ENCODE results near the gene TMEM30A. TPM values are rescaled to one million over a fixed set of nuclear protein-coding genes. Genes with fewer than 3 reads are reported as not detected.

The TMEM30A gene
- total RNA-seq, 1 experiment from 2014 or later, result 36.8 TPM

GRCh38 chr6:75204217-75204958 lies 80.2 kb downstream of the TMEM30A start:
- Histone ChIP-seq H3F3A (ENCODE audit: low read length, unreplicated experiment) (no peaks in the 10 kb centered on the region), H3K9ac (ENCODE audit: low read length) (peak overlapping the region; percentile 59), H3K79me2 (ENCODE audit: low read length) (peaks cover 56% of the 10 kb centered on the region), H4K20me1 (ENCODE audit: low read length) (no peaks in the 10 kb centered on the region), H3K4me1 (ENCODE audit: insufficient read depth, low read length) (peaks cover 13% of the 10 kb centered on the region), H3K27me3 (ENCODE audit: low read length) (no peaks in the 10 kb centered on the region), H3K27ac (ENCODE audit: low read length) (peak overlapping the region; percentile 42), H3K4me2 (ENCODE audit: low read length) (peak overlapping the region; percentile 98), H3K9me3 (ENCODE audit: low read length) (no peaks in the 10 kb centered on the region), H3K4me3 (ENCODE audit: low read length) (peak overlapping the region; percentile 98), H3K36me3 (ENCODE audit: low read depth, low read length) (no peaks in the 10 kb centered on the region), H3K9me2 (replicated peaks; ENCODE audit: low read length) (no peaks in the 10 kb centered on the region), H2AFZ (ENCODE audit: low read length) (peak overlapping the region; percentile 94)
- no TSS peak for BruUV-seq (replicated peaks)
- TF ChIP-seq EZH2 (IDR thresholded peaks at IDR 0.05; ENCODE audit: low read length, unreplicated experiment) (no peak), EZH2phosphoT487 (IDR thresholded peaks at IDR 0.05; ENCODE audit: borderline replicate concordance, low read length) (no peak), CTCF (conservative IDR thresholded peaks at IDR 0.05; ENCODE audit: low read depth, low read length) (peak; percentile 69)
- ChIA-PET POLR2A (ENCODE audit: unreplicated experiment) (interaction anchor here (0.5 to 0.6 kb wide), 2 partner anchors 207 to 447 kb away, joined by 3 to 6 read pairs; no protein-coding TSS in a partner anchor), CTCF (interaction anchor here (0.6 to 1.5 kb wide), 7 partner anchors 139 to 1151 kb away, joined by 3 to 8 read pairs (median 4); no protein-coding TSS in a partner anchor)
- DNase-seq (peak; percentile 86), ATAC-seq (peak; percentile 10)
- intact Hi-C loops (cut with micrococcal nuclease), result loop anchor here (1.0 to 10.0 kb wide), 8 partner anchors 102 to 1350 kb away; no protein-coding TSS in a partner anchor

GRCh38 chr6:75203721-75204120 lies 80.9 kb downstream of the TMEM30A start:
- POLR2A ChIA-PET (ENCODE audit: unreplicated experiment), result no interaction called here
- ATAC-seq, result no peak
- intact Hi-C loops (cut with micrococcal nuclease), result loop anchor here (1.0 to 10.0 kb wide), 8 partner anchors 101 to 1349 kb away; no protein-coding TSS in a partner anchor

More at GRCh38 chr6:75203721-75204120, 80.9 kb downstream of the TMEM30A start:
- peak; percentile 18 for DNase-seq
- BruUV-seq (replicated peaks), result no TSS peak
- no peaks in the 10 kb centered on the region for H4K20me1 ChIP-seq (ENCODE audit: low read length)
- CTCF ChIA-PET, result interaction anchor here (0.8 to 1.5 kb wide), 5 partner anchors 138 to 860 kb away, joined by 3 to 8 read pairs (median 3); no protein-coding TSS in a partner anchor
- peaks cover 62% of the 10 kb centered on the region for H3K79me2 ChIP-seq (ENCODE audit: low read length)
- peak overlapping the region; percentile 42 for H3K27ac ChIP-seq (ENCODE audit: low read length)
- TF ChIP-seq EZH2 (IDR thresholded peaks at IDR 0.05; ENCODE audit: low read length, unreplicated experiment) (no peak), EZH2phosphoT487 (IDR thresholded peaks at IDR 0.05; ENCODE audit: borderline replicate concordance, low read length) (no peak), CTCF (conservative IDR thresholded peaks at IDR 0.05; ENCODE audit: low read depth, low read length) (no peak)
- peak overlapping the region; percentile 55 for H3K9ac ChIP-seq (ENCODE audit: low read length)
- H3K27me3 ChIP-seq (ENCODE audit: low read length), result no peaks in the 10 kb centered on the region
- H3K4me1 ChIP-seq (ENCODE audit: insufficient read depth, low read length), result peaks cover 12% of the 10 kb centered on the region
- H3K9me3 ChIP-seq (ENCODE audit: low read length), result no peaks in the 10 kb centered on the region
- H3K4me2 ChIP-seq (ENCODE audit: low read length), result peak overlapping the region; percentile 98
- no peaks in the 10 kb centered on the region for H3F3A ChIP-seq (ENCODE audit: low read length, unreplicated experiment)
- no peaks in the 10 kb centered on the region for H3K9me2 ChIP-seq (replicated peaks; ENCODE audit: low read length)
- peak overlapping the region; percentile 94 for H2AFZ ChIP-seq (ENCODE audit: low read length)
- peak overlapping the region; percentile 98 for H3K4me3 ChIP-seq (ENCODE audit: low read length)
- H3K36me3 ChIP-seq (ENCODE audit: low read depth, low read length), result no peaks in the 10 kb centered on the region

Other genes starting within 250 kb of the TMEM30A start
- 24.2 and 41.2 TPM in 2 replicates for gene COL12A1, start 78.7 kb downstream of the TMEM30A start, total RNA-seq (2014; rRNA removed)
- 160 and 172 TPM in 2 replicates for gene COX7A2, start 41.0 kb downstream of the TMEM30A start, total RNA-seq (2014; rRNA removed)
- gene FILIP1, start 209.0 kb upstream of the TMEM30A start, total RNA-seq (2014; rRNA removed), result not detected in 2 replicates

Data from PC-3 (cell line).